Right lobe of liver (tissue), 6 donors: Measurements from ENCODE around the gene TMIE. TPM values are rescaled to one million over a fixed set of nuclear protein-coding genes. Genes with fewer than 3 reads are reported as not detected.

Experiments
- ATAC-seq, 4 donors: fragments of 200-7000 bp; cut with Tn5 transposase; one replicate each; pipeline ENCODE4 v1.9.1; 2020; ENCODE audit warnings: mild to moderate bottlenecking in 4 of 4, moderate library complexity in 4 of 4
- DNase-seq, 3 donors: peaks; one replicate each; pipeline ENCODE4 v3.0.0-alpha.2; 2020
- H3K27ac ChIP-seq, 3 donors: fragments of 200-600 bp; one replicate each; pipeline ENCODE4 v1.8.0; 2022
- H3K27me3 ChIP-seq, 2 donors: fragments of 200-600 bp; one replicate each; pipeline ENCODE4 v1.8.0; 2022
- H3K36me3 ChIP-seq, 4 donors: fragments of 200-600 bp; sonication (generic) in 1 of 4; one replicate each; pipeline versions ENCODE4 v1.5.1 to v1.8.0; 2017 to 2022; ENCODE audit warnings: control low read depth in 1 of 4
- H3K4me1 ChIP-seq, 4 donors: fragments of 200-600 bp; sonication (generic) in 1 of 4; one replicate each; pipeline versions ENCODE4 v1.5.1 to v1.8.0; 2017 to 2022; ENCODE audit warnings: control low read depth in 1 of 4
- H3K4me3 ChIP-seq, 3 donors: fragments of 200-600 bp; one replicate each; pipeline ENCODE4 v1.8.0; 2022
- H3K9me3 ChIP-seq, 4 donors: fragments of 200-600 bp; sonication (generic) in 1 of 4; one replicate each; pipeline versions ENCODE4 v1.5.1 to v1.8.0; 2017 to 2022; ENCODE audit warnings: control low read depth in 1 of 4
- CTCF ChIP-seq, 4 donors: fragments of 200-600 bp in 3 of 4; fragments of 450-650 bp in 1 of 4; IDR thresholded peaks; one replicate each; pipeline versions ENCODE4 v1.5.1 to v1.8.0; 2016 to 2022; ENCODE audit warnings: antibody characterized with exemption in 4 of 4, mild to moderate bottlenecking in 2 of 4
- POLR2A ChIP-seq: fragments of 450-650 bp; IDR thresholded peaks from one replicate; pipeline ENCODE4 v1.6.1; 2017; ENCODE audit warnings: antibody characterized with exemption, mild to moderate bottlenecking
- WGBS: methylation state at CpG from one replicate; pipeline ENCODE4 v1.1.6; 2018; ENCODE audit warnings: low coverage, low lambda C conversion rate; ENCODE audit not compliant: insufficient coverage; ENCODE audit errors: missing lambda C conversion rate; 5-methylcytosine and 5-hydroxymethylcytosine counted together
- intact Hi-C, 2 donors: fragments of 100-400 bp; cut with DNase I; formaldehyde crosslinking; loops; one replicate each; pipeline versions ENCODE4 v1.11.2 to v1.14.1; 2022
- total RNA-seq, 6 experiments: library from RNA; depleted of rRNA in 2 of 6; stranded (reverse); fragments of >200 nt in 2 of 6; fragmentation: NEBNext Ultra II Directional in 3 of 6; extraction: Animal tissue kit (Norgen Biotek cat#: 25700) in 3 of 6; gene quantifications; one replicate each; pipeline versions ENCODE4 v1.1.0 to v1.2.4, GENCODE V29; 2016 to 2023
- donor health status: DM: no; HTN: yes; CAD: no.
- donor health status: DM: no; HTN: no; CAD: no.
- donor health status: DM: no; HTN: no; CAD: no.
- donor health status: DM: no; HTN: yes; CAD: no.
- donor health status: DM: no; HTN: yes; CAD: no.

The TMIE gene
- total RNA-seq, 6 experiments from 2014 or later = 0.21 to 0.79 (median 0.34) TPM

GRCh38 chr3:46670891-46671427, 30.2 kb upstream of the TMIE start:
- peak; percentile 8 to 31 (median 27) for DNase-seq
- intact Hi-C loops = no loop called here
- ATAC-seq = no peak
- H3K36me3 ChIP-seq = no peaks in the 10 kb centered on the region
- peaks cover 0 to 19% (median 4%) of the 10 kb centered on the region in 4 donors for H3K4me1 ChIP-seq
- TF ChIP-seq POLR2A = no peak
- TF ChIP-seq CTCF (IDR thresholded peaks at IDR 0.05) = no peak
- no peak overlapping the region for H3K4me3 ChIP-seq
- no peaks in the 10 kb centered on the region for H3K9me3 ChIP-seq
- no peaks in the 10 kb centered on the region for H3K27me3 ChIP-seq
- no CpG with 5 or more reads among the region's 4 CpGs for WGBS
- no peak overlapping the region for H3K27ac ChIP-seq

GRCh38 chr3:46671541-46672348, 29.4 kb upstream of the TMIE start:
- Histone ChIP-seq H3K9me3 (no peaks in the 10 kb centered on the region), H3K27ac (no peak overlapping the region), H3K4me3 (no peak overlapping the region), H3K27me3 (no peaks in the 10 kb centered on the region), H3K4me1 (peaks cover 0 to 15% (median under 1%) of the 10 kb centered on the region in 4 donors), H3K36me3 (no peaks in the 10 kb centered on the region)
- ATAC-seq (no peak), DNase-seq (peak; percentile 13 to 43 (median 42))
- intact Hi-C loops = no loop called here
- WGBS = 85% methylated on average over 7 of the region's 25 CpGs
- no peak for TF ChIP-seq POLR2A
- no peak for TF ChIP-seq CTCF (IDR thresholded peaks at IDR 0.05)

- no peak for TF ChIP-seq CTCF (IDR thresholded peaks at IDR 0.05)
- TF ChIP-seq POLR2A = no peak
- intact Hi-C loops = no loop called here
- Histone ChIP-seq H3K27ac (no peak overlapping the region), H3K4me3 (no peak overlapping the region), H3K27me3 (no peaks in the 10 kb centered on the region), H3K36me3 (no peaks in the 10 kb centered on the region), H3K9me3 (no peaks in the 10 kb centered on the region), H3K4me1 (peaks cover 0 to 11% (median 0%) of the 10 kb centered on the region in 4 donors)
- no CpG with 5 or more reads among the region's 6 CpGs for WGBS
- ATAC-seq (no peak), DNase-seq (peak in 2 of 3 donors; percentile 30 to 33)
Measured at GRCh38 chr3:46672349-46672695, 28.9 kb upstream of the TMIE start.

- intact Hi-C loops = no loop called here
- 75% methylated on average over 7 of the region's 10 CpGs for WGBS
- H3K9me3 ChIP-seq = no peaks in the 10 kb centered on the region
- ATAC-seq (no peak), DNase-seq (peak; percentile 11 to 39 (median 36))
- TF ChIP-seq CTCF (IDR thresholded peaks at IDR 0.05) = no peak
- TF ChIP-seq POLR2A = no peak
- H3K4me3 ChIP-seq = no peak overlapping the region
- H3K27me3 ChIP-seq = no peaks in the 10 kb centered on the region
- H3K4me1 ChIP-seq = peaks cover 0 to 11% (median 0%) of the 10 kb centered on the region in 4 donors
- H3K36me3 ChIP-seq = no peaks in the 10 kb centered on the region
- H3K27ac ChIP-seq = no peak overlapping the region
Measured at GRCh38 chr3:46673151-46674030, 27.8 kb upstream of the TMIE start.
